HG03060 (cell line): ENCODE measurements around the gene EVA1A.
"Not testable (repeated sequence)": the region's sequence is repeated elsewhere in the genome, so short reads cannot be mapped to it uniquely, and the experiment has no call there.

Experiments used
- ATAC-seq: cut with Tn5 transposase; IDR thresholded peaks from one replicate; pipeline ENCODE4 v1.9.1; 2021; ENCODE audit warnings: low read depth, moderate number of reproducible peaks; ENCODE audit not compliant: unreplicated experiment

The EVA1A gene

DNA sequence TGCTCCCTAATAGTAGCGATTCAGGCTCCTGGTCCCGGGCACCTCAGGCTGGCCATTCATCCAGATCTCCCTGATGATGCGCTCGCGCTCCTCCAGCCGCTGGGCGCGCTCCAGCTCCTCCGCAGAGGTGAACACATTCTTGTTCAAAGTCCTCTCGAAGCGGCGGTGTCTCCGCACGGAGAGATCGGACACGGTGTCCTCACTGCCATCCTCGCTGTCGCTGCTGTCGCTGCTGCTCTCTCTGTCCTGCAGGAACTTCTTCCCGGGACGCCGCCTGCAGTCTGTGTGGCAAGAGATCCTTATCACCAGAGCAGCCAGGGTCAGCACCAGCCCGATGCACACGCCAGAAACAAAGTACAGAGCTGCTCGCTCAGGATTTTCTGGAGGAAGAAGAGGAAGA, 67.5 kb downstream of the EVA1A start:
- no peak for ATAC-seq

DNA sequence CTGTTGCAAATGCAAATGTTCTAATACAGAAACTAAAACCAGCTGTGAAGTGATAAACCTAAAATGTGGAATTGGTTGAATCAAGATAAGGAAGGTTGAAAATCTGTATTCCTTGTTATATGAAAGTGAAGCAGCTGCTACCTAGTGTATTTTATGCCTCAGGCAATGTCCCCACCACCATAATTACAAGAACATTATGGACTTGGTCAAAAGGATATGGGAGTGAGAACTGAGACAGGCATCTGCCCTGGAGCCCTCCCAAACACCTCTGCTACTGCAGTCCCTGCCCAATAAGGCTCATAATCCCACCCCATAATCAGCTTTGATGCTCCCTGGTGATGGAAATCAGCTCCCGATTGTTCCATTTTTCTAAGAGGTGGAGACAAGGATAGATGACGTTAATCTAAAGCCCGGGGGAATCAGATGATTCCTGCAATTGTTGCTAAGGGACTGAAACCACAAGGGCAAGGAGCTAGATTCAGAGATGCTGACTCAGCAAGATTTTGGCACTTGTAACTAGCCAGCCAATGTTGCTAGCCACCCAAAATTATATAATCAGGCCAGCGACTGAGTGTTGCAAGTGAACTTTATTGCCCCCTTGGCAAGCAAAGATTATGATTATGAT, 69.5 kb downstream of the EVA1A start:
- no peak for ATAC-seq

DNA sequence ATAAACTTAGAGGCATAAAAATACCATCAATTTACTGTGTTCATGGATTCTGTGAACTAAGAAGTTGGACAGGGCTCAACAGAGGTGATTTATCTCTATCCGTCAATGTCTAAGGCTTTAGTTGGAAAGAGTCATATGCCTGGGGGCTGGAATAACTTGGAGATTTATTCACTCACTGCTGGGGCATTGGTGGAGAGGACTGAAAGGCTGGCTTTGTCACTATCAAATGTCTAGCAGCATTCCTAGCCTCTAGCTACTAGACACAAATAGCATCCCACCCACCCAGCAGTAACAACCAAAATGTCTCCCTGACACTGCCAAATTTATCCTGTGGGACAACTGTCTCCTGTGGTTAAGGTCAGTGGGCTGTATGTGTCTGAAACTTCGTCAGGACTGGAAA, 71.0 kb downstream of the EVA1A start:
- ATAC-seq: no peak

- ATAC-seq: no peak
These were observed 72.6 kb downstream of the EVA1A start for GRCh38 chr2:75488157-75488556.

- not testable (repeated sequence) for ATAC-seq
These were observed 74.0 kb downstream of the EVA1A start for GRCh38 chr2:75486735-75487134.

- ATAC-seq: no peak
These were observed 75.9 kb downstream of the EVA1A start for GRCh38 chr2:75484840-75485239.

DNA sequence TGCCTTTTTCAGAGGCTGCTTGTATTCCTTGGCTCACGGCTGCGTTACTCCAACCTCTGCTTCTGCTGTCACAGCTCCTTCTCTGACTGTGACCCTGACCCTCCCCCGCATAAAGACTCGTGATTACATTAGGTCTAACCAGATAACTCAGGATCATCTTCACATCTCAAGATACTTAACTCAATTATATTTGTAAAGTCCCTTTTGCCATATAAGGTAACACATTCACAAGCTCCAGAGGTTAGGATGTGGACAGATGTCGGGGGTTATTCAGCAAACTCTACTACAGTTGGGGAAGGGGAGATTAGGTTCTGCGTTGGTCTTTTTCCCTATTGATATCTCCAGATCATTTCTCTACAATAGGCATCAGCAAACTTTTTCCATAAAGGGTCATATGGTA, 76.9 kb downstream of the EVA1A start:
- ATAC-seq: no peak

DNA sequence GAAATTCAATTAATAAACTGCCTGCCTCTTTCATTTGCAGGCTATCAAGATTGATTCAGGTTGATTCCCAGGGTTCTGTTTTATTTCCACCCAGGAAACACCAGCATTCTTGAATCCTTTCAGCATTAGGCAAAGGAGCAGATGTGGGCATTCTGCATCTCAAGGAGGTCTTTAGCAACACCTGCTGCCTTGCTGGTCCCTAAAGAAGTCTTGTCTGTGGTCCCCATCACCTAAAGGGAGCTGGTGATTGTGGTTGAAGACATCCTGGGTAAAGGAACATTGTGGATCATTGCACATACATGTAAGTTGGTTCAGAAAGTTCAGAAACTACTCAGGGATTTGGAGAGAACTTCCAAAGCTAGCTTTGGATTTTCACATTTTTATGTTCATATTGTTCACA, 78.3 kb downstream of the EVA1A start:
- ATAC-seq: no peak

GRCh38 chr2:75480971-75481836, 79.5 kb downstream of the EVA1A start:
- no peak for ATAC-seq

DNA sequence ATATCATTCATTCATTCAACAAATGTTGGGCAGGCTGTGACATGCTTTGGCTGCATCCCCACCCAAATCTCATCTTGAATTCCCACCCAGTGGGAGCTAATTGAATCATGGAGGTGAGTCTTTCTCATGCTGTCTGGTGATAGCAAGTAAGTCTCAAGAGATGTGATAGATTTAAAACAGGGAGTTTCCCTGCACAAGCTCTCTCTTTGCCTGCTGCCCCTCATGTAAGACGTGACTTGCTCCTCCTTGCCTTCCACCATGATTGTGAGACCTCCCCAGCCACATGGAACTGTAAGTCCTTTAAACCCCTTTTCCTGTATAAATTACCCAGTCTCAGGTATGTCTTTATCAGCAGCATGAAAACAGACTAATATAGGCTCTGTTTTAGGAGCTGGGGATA, 83.0 kb downstream of the EVA1A start:
- not testable (repeated sequence) for ATAC-seq

DNA sequence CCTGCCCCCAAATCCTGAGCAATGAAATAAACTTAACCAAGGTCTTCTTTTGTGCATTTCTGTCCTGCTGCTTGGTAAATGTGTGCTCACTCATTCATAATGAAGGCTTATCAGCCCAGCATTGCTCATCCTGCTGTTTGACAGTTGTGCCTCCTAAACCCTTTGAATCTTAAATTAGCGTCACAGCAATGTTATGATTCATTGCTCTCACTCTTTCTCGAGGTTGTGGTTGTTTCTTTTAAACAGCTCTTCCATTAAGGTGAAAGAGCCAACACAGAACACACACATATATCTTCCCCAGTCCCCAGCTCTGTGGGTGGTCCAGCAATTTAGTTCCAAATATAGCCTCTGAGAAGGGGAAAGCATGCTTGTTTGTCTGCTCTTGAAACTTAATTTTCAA, 84.0 kb downstream of the EVA1A start:
- no peak for ATAC-seq

GRCh38 chr2:75475976-75476375, 84.8 kb downstream of the EVA1A start:
- no peak for ATAC-seq

DNA sequence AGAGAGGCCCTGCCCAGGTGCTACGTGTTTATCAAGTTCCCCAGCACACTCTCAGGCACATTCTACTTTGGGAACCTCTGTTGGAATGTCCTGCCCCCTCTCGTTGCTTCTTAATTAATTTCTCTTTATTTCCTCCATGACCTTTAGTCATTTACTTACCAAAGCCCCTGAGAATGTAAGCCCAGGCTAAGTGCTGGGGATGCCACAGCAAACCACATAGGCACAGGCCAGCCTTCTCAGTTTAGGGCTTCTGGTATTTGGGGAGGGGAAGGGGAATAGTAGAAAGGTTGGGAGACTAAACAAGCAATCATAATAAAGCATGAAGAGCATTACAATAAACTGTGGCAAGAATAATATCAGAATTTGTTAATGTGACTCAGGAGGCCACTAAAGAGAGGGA, 85.7 kb downstream of the EVA1A start:
- ATAC-seq: no peak

DNA sequence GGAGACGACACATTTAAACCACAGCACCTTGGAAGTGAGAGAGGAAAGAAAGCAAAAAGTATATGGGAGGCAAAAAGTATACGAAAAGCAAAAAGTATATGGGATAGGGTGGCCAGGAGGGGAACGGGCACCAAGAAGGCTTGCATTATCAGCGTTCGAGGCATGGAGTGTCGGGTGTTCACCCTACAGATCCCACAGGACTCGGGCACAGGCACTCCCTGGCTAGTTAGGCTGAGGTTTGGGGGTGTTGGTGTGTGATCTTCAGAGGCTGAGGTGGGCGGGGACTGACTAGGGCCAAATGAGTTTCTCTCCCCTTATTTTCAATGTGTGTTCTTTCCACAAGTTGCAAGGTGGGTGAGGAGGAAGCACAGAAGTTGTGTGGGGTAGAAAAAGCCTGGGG, 86.6 kb downstream of the EVA1A start:
- ATAC-seq: no peak

- no peak for ATAC-seq
These were observed 93.9 kb downstream of the EVA1A start for GRCh38 chr2:75466708-75467311.

DNA sequence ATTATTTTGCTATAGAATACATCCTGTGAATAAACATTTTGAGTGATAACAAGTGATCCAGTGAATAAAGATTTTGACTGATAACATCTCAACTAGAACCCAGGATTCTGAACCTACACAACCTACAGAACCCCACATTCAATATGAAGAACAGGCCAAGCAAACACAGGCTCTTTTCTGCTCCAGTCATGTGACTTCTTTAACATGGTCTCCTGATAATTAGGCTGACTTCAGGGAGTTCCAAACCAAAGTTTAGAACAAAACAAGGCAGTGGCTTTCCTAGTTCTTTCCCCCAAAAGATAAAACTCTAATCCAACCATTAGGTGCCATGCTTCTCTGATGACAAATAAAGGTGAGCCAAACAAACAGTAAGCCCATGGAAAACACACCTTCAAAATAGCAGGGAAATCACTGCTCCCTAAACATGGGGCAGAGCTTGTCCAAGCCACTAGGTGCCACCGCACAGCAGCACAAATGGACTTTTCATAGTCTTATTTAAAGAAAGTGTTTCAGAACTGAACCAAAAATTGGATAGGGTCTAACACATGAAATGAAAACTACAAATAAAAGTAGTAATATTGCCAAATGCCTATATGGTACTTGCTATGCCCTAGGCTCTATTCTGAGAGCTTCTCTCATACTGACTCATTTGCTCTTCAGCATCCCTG, 95.3 kb downstream of the EVA1A start:
- no peak for ATAC-seq

DNA sequence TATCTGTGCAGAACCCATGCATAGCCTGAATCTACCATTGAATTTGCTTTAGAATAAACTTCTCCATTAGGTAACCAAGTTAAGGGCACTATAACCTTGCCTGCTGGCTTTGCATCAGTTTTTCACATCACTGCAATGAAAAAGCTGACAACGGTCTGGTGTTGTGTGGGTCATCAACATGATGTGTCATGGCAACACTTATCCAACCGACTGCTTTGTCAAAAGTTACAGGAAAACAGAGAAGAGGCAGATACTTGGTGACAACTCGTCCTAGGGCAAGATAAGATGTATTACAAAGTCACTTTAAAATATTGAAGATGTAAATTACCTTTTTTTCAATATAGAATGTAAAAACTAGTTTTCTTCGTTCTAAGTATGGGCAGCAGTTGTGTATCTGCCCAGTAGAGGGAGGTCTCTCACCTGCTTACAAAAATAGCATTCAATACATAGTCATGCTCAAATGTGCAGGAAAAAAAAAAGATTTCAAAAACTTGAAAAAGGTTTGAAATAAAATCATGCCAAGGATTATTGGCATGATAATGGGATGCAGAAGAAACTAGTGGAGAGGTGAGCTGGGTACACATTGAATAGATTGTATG, 96.3 kb downstream of the EVA1A start:
- ATAC-seq: no peak

GRCh38 chr2:75462721-75463120, 98.0 kb downstream of the EVA1A start:
- ATAC-seq: no peak

DNA sequence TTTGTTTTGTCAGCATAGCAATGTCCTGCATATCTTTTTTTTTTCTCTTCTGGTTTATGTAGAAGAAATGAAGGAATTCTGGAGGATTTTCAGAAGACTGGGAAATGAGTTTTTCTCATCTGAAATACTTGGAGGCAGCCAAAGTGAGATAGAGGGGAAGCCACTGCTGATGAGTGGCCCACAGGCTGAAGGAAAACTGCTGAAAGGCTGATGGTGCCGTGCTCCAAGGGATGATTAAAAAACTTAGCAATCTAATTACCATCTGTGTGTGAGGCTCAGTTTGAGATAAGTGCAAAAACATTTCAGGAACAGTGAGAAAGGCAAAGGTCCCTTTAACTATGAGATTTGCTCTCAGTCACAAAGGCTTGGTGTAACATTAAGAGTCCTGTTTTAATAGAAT, 98.5 kb downstream of the EVA1A start:
- ATAC-seq: no peak

GRCh38 chr2:75460630-75461029, 100.1 kb downstream of the EVA1A start:
- ATAC-seq: no peak
